C4-2B (cell line): ENCODE measurements around the gene STING1.
"Not testable (repeated sequence)": the region's sequence is repeated elsewhere in the genome, so short reads cannot be mapped to it uniquely, and the experiment has no call there.

Source experiments
- ZFX ChIP-seq: fragments of 450-650 bp; IDR thresholded peaks from 2 replicates; pipeline ENCODE4 v1.6.1; 2017
- TF ChIP-seq, protein P1 (sequence below): fragments of 450-650 bp; conservative IDR thresholded peaks from 2 replicates; pipeline ENCODE4 v1.5.1; 2017; ENCODE audit warnings: mild to moderate bottlenecking

- TF ChIP-seq, protein P1, sequence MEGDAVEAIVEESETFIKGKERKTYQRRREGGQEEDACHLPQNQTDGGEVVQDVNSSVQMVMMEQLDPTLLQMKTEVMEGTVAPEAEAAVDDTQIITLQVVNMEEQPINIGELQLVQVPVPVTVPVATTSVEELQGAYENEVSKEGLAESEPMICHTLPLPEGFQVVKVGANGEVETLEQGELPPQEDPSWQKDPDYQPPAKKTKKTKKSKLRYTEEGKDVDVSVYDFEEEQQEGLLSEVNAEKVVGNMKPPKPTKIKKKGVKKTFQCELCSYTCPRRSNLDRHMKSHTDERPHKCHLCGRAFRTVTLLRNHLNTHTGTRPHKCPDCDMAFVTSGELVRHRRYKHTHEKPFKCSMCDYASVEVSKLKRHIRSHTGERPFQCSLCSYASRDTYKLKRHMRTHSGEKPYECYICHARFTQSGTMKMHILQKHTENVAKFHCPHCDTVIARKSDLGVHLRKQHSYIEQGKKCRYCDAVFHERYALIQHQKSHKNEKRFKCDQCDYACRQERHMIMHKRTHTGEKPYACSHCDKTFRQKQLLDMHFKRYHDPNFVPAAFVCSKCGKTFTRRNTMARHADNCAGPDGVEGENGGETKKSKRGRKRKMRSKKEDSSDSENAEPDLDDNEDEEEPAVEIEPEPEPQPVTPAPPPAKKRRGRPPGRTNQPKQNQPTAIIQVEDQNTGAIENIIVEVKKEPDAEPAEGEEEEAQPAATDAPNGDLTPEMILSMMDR, result not testable (repeated sequence)
- TF ChIP-seq ZFX, result not testable (repeated sequence)
Measured at GRCh38 chr5:139504722-139505121, 22.2 kb upstream of the STING1 start.
